H9 (cell line): ENCODE results near the gene BLOC1S5. TPM values are rescaled to one million over a fixed set of nuclear protein-coding genes. Genes with fewer than 3 reads are reported as not detected.

Source experiments
- DNase-seq: peaks from one replicate; pipeline ENCODE4 v3.0.0-alpha.2; 2017
- H2AFZ ChIP-seq: one replicate; pipeline ENCODE4 v1.6.1; 2013; ENCODE audit warnings: mild to moderate bottlenecking, low read length, control low read depth, moderate library complexity
- H2AK5ac ChIP-seq: 2 replicates; pipeline ENCODE4 v1.6.1; 2013; ENCODE audit warnings: low read length, control low read depth, mixed read lengths; ENCODE audit not compliant: insufficient read length
- H2BK120ac ChIP-seq: one replicate; pipeline ENCODE4 v1.6.1; 2013; ENCODE audit warnings: low read depth, mild to moderate bottlenecking, low read length, control low read depth, inconsistent platforms; ENCODE audit not compliant: poor library complexity, severe bottlenecking
- H2BK12ac ChIP-seq: 2 replicates; pipeline ENCODE4 v1.6.1; 2013; ENCODE audit warnings: low read length, control low read depth, mixed read lengths, low read depth; ENCODE audit not compliant: insufficient read length
- H2BK15ac ChIP-seq: 2 replicates; pipeline ENCODE4 v1.6.1; 2013; ENCODE audit warnings: low read depth, low read length, control low read depth
- H2BK20ac ChIP-seq: one replicate; pipeline ENCODE4 v1.6.1; 2013; ENCODE audit warnings: low read depth, mild to moderate bottlenecking, low read length, control low read depth, inconsistent platforms; ENCODE audit not compliant: poor library complexity, severe bottlenecking
- H2BK5ac ChIP-seq: 2 replicates; pipeline ENCODE4 v1.6.1; 2013; ENCODE audit warnings: low read length, control low read depth, mixed read lengths; ENCODE audit not compliant: insufficient read length
- H3K14ac ChIP-seq: 2 replicates; pipeline ENCODE4 v1.6.1; 2013; ENCODE audit warnings: low read length, control low read depth; ENCODE audit not compliant: insufficient read depth
- H3K18ac ChIP-seq: 2 replicates; pipeline ENCODE4 v1.6.1; 2013; ENCODE audit warnings: low read depth, mild to moderate bottlenecking, mixed read lengths, low read length, control low read depth; ENCODE audit not compliant: insufficient read length
- H3K23ac ChIP-seq: 2 replicates; pipeline ENCODE4 v1.6.1; 2013; ENCODE audit warnings: low read length, control low read depth, mixed read lengths, low read depth; ENCODE audit not compliant: insufficient read length
- H3K23me2 ChIP-seq: 2 replicates; pipeline ENCODE4 v1.6.1; 2013; ENCODE audit warnings: low read depth, mild to moderate bottlenecking, mixed read lengths, low read length, control low read depth; ENCODE audit not compliant: insufficient read length, poor library complexity, severe bottlenecking
- H3K27ac ChIP-seq: 2 replicates; pipeline ENCODE4 v1.5.1; 2013; ENCODE audit warnings: low read length, control low read depth, mixed read lengths, low read depth; ENCODE audit not compliant: insufficient read length
- H3K27me3 ChIP-seq: 2 replicates; pipeline ENCODE4 v1.6.1; 2013; ENCODE audit warnings: low read length, control low read depth, inconsistent platforms; ENCODE audit not compliant: insufficient read depth
- H3K4ac ChIP-seq: 2 replicates; pipeline ENCODE4 v1.6.1; 2013; ENCODE audit warnings: low read depth, mild to moderate bottlenecking, control low read depth, inconsistent platforms, low read length, moderate library complexity
- H3K4me1 ChIP-seq: 2 replicates; pipeline ENCODE4 v1.6.1; 2013; ENCODE audit warnings: low read length, control low read depth, inconsistent platforms; ENCODE audit not compliant: insufficient read depth
- H3K4me2 ChIP-seq: 2 replicates; pipeline ENCODE4 v1.6.1; 2013; ENCODE audit warnings: low read length, control low read depth, mixed read lengths; ENCODE audit not compliant: insufficient read length, insufficient read depth
- H3K56ac ChIP-seq: 2 replicates; pipeline ENCODE4 v1.6.1; 2013; ENCODE audit warnings: low read depth, mild to moderate bottlenecking, mixed read lengths, low read length, control low read depth; ENCODE audit not compliant: insufficient read length
- H3K79me1 ChIP-seq: 2 replicates; pipeline ENCODE4 v1.6.1; 2013; ENCODE audit warnings: low read depth, mild to moderate bottlenecking, moderate library complexity, low read length, control low read depth, inconsistent platforms; ENCODE audit not compliant: insufficient read depth, poor library complexity, severe bottlenecking
- H3K79me2 ChIP-seq: 2 replicates; pipeline ENCODE4 v1.6.1; 2013; ENCODE audit warnings: low read length, control low read depth, inconsistent platforms; ENCODE audit not compliant: insufficient read depth
- H3K9ac ChIP-seq: 2 replicates; pipeline ENCODE4 v1.6.1; 2013; ENCODE audit warnings: low read length, control low read depth, mixed read lengths; ENCODE audit not compliant: insufficient read length; ENCODE audit errors: extremely low read depth
- H3K9me3 ChIP-seq: one replicate; pipeline ENCODE4 v1.6.1; 2013; ENCODE audit warnings: low read depth, low read length, inconsistent platforms; ENCODE audit not compliant: control insufficient read depth
- H3T11ph ChIP-seq: one replicate; pipeline ENCODE4 v1.6.1; 2013; ENCODE audit warnings: mild to moderate bottlenecking, low read length, control low read depth, inconsistent platforms
- H4K20me1 ChIP-seq: one replicate; pipeline ENCODE4 v1.6.1; 2013; ENCODE audit not compliant: control insufficient read depth, insufficient read length, insufficient read depth
- H4K5ac ChIP-seq: 2 replicates; pipeline ENCODE4 v1.6.1; 2013; ENCODE audit warnings: low read depth, mild to moderate bottlenecking, mixed read lengths, low read length, control low read depth; ENCODE audit not compliant: insufficient read length
- H4K8ac ChIP-seq: replicated peaks from 2 replicates; pipeline ENCODE4 v1.6.1; 2013; ENCODE audit warnings: low read length, control low read depth, mixed read lengths, low read depth; ENCODE audit not compliant: insufficient read length
- H4K91ac ChIP-seq: 2 replicates; pipeline ENCODE4 v1.6.1; 2013; ENCODE audit warnings: low read depth, mild to moderate bottlenecking, moderate library complexity, mixed read lengths, low read length, control low read depth; ENCODE audit not compliant: insufficient read length
- H3K27ac Mint-ChIP-seq, 3 experiments: 2 replicates in 2 of 3; 3 replicates in 1 of 3; pipeline ENCODE4 v1.8.0; 2020 to 2021; ENCODE audit warnings: mixed read lengths in 3 of 3, mild to moderate bottlenecking in 1 of 3, moderate library complexity in 1 of 3
- H3K27me3 Mint-ChIP-seq: 2 replicates; pipeline ENCODE4 v1.8.0; 2021; ENCODE audit warnings: low read depth, mild to moderate bottlenecking, moderate library complexity, mixed read lengths
- H3K36me3 Mint-ChIP-seq, 3 experiments: 2 replicates in 2 of 3; 3 replicates in 1 of 3; pipeline ENCODE4 v1.8.0; 2020 to 2021; ENCODE audit warnings: low read depth in 3 of 3, mixed read lengths in 3 of 3; ENCODE audit not compliant: insufficient read depth in 1 of 3
- H3K4me1 Mint-ChIP-seq, 2 experiments: 2 replicates each; pipeline ENCODE4 v1.8.0; 2020; ENCODE audit warnings: mixed read lengths in 2 of 2
- H3K4me3 Mint-ChIP-seq, 2 experiments: 2 replicates in 1 of 2; 3 replicates in 1 of 2; pipeline ENCODE4 v1.8.0; 2020 to 2021; ENCODE audit warnings: mild to moderate bottlenecking in 2 of 2, mixed read lengths in 2 of 2, moderate library complexity in 1 of 2
- H3K9me3 Mint-ChIP-seq, 2 experiments: 2 replicates in 1 of 2; 3 replicates in 1 of 2; pipeline ENCODE4 v1.8.0; 2020; ENCODE audit warnings: mild to moderate bottlenecking in 2 of 2, mixed read lengths in 2 of 2, moderate library complexity in 1 of 2
- WGBS: extraction: QIAGEN DNeasy Blood & Tissue Kit; methylation state at CpG from one replicate; pipeline ENCODE4 v1.1.7; 2013; ENCODE audit warnings: missing lambda C conversion rate, low lambda C conversion rate, mixed read lengths; ENCODE audit not compliant: insufficient read length; ENCODE audit errors: extremely low coverage; 5-methylcytosine and 5-hydroxymethylcytosine counted together
- total RNA-seq: library from RNA; stranded (reverse); gene quantifications from 2 replicates; pipeline ENCODE4 v1.2.1, GENCODE V29; 2021
- TF ChIP-seq, protein P1 (sequence below): fragments of 200-600 bp; sonication (generic); conservative IDR thresholded peaks from 3 replicates; pipeline ENCODE4 v1.8.0; 2021; ENCODE audit warnings: antibody characterized with exemption, mild to moderate bottlenecking

The BLOC1S5 gene
- total RNA-seq, 1 experiment from 2014 or later, result 15.6 TPM

- H2BK15ac ChIP-seq, result no peak overlapping the region
- H3K9me3 Mint-ChIP-seq, result peaks cover 3% of the 10 kb centered on the region in 2 experiments; a peak in 2 of 5 replicates
- no peak overlapping the region for H2AK5ac ChIP-seq
- no peak overlapping the region for H3K56ac ChIP-seq
- H3K36me3 Mint-ChIP-seq, result 0 out of 7 replicates have a peak, but pooled peaks cover 0 to under 1% (median 0%) of the 10 kb centered on the region in 3 experiments
- no peak overlapping the region for H3K4me2 ChIP-seq
- H3K4ac ChIP-seq, result no peak overlapping the region
- no peak overlapping the region for H3K27ac ChIP-seq
- no peaks in the 10 kb centered on the region for H3K23me2 ChIP-seq
- H4K20me1 ChIP-seq, result no peaks in the 10 kb centered on the region
- no peak overlapping the region for H2AFZ ChIP-seq
- no peak overlapping the region for H4K91ac ChIP-seq
- no peak overlapping the region for H4K5ac ChIP-seq
- H3K4me1 Mint-ChIP-seq, result peaks cover 2 to 5% of the 10 kb centered on the region in 2 experiments; a peak in 3 of 4 replicates
- H2BK120ac ChIP-seq, result no peak overlapping the region
- WGBS, result no CpG with 5 or more reads among the region's 8 CpGs
- no peak for DNase-seq
- H3K79me1 ChIP-seq, result no peaks in the 10 kb centered on the region
- TF ChIP-seq, protein P1, sequence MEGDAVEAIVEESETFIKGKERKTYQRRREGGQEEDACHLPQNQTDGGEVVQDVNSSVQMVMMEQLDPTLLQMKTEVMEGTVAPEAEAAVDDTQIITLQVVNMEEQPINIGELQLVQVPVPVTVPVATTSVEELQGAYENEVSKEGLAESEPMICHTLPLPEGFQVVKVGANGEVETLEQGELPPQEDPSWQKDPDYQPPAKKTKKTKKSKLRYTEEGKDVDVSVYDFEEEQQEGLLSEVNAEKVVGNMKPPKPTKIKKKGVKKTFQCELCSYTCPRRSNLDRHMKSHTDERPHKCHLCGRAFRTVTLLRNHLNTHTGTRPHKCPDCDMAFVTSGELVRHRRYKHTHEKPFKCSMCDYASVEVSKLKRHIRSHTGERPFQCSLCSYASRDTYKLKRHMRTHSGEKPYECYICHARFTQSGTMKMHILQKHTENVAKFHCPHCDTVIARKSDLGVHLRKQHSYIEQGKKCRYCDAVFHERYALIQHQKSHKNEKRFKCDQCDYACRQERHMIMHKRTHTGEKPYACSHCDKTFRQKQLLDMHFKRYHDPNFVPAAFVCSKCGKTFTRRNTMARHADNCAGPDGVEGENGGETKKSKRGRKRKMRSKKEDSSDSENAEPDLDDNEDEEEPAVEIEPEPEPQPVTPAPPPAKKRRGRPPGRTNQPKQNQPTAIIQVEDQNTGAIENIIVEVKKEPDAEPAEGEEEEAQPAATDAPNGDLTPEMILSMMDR, result no peak
- H3K23ac ChIP-seq, result no peak overlapping the region
- no peak overlapping the region for H3K27ac Mint-ChIP-seq
- no peaks in the 10 kb centered on the region for H3K79me2 ChIP-seq
- H3K18ac ChIP-seq, result no peak overlapping the region
- no peak overlapping the region for H2BK20ac ChIP-seq
- no peak overlapping the region for H3K9ac ChIP-seq
- H3K14ac ChIP-seq, result no peak overlapping the region
- H3K4me1 ChIP-seq, result no peaks in the 10 kb centered on the region
- no peak overlapping the region for H3K4me3 Mint-ChIP-seq
- H3K9me3 ChIP-seq, result no peaks in the 10 kb centered on the region
- H3T11ph ChIP-seq, result no peak overlapping the region
- no peaks in the 10 kb centered on the region for H3K27me3 ChIP-seq
- no peak overlapping the region for H2BK12ac ChIP-seq
- peaks cover 2% of the 10 kb centered on the region; the same call in 1 of the 2 replicates for H3K27me3 Mint-ChIP-seq
- no peak overlapping the region for H2BK5ac ChIP-seq
- no peak overlapping the region for H4K8ac ChIP-seq
These were observed 88.4 kb downstream of the BLOC1S5 start for GRCh38 chr6:7975764-7976146.
